ENCODE measurements around the gene C13orf42. TPM values are rescaled to one million over a fixed set of nuclear protein-coding genes. Genes with fewer than 3 reads are reported as not detected.

C13orf42 gene
- total RNA-seq, 1 donor from 2014 or later = not detected

- no peaks in the 10 kb centered on the region for H3K9me3 ChIP-seq
- no peaks in the 10 kb centered on the region for H3K4me1 ChIP-seq
- no peaks in the 10 kb centered on the region for H3K36me3 ChIP-seq
- no peak for DNase-seq (ENCODE audit: low spot score in 2 of 2)
- no peak for TF ChIP-seq CTCF (IDR thresholded peaks at IDR 0.05)
- no peaks in the 10 kb centered on the region for H3K27me3 ChIP-seq
- no peak overlapping the region for H3K27ac ChIP-seq
- H3K4me3 ChIP-seq = no peak overlapping the region
- intact Hi-C loops (cut with DNase I) = no loop called here
Measured at GRCh38 chr13:51041126-51041525, 69.9 kb downstream of the C13orf42 start.

- no peaks in the 10 kb centered on the region for H3K4me1 ChIP-seq
- intact Hi-C loops (cut with DNase I) = no loop called here
- no peaks in the 10 kb centered on the region for H3K9me3 ChIP-seq
- no peak overlapping the region for H3K4me3 ChIP-seq
- H3K27ac ChIP-seq = no peak overlapping the region
- H3K36me3 ChIP-seq = no peaks in the 10 kb centered on the region
- no peaks in the 10 kb centered on the region for H3K27me3 ChIP-seq
- DNase-seq (ENCODE audit: low spot score in 2 of 2) = no peak
- no peak for TF ChIP-seq CTCF (IDR thresholded peaks at IDR 0.05)
Measured at GRCh38 chr13:51040431-51040830, 70.6 kb downstream of the C13orf42 start.

GRCh38 chr13:51036418-51036817 lies 74.7 kb downstream of the C13orf42 start:
- Histone ChIP-seq H3K27me3 (no peaks in the 10 kb centered on the region), H3K4me1 (no peaks in the 10 kb centered on the region), H3K9me3 (no peaks in the 10 kb centered on the region), H3K27ac (no peak overlapping the region), H3K4me3 (no peak overlapping the region), H3K36me3 (no peaks in the 10 kb centered on the region)
- intact Hi-C loops (cut with DNase I) = no loop called here
- TF ChIP-seq CTCF (IDR thresholded peaks at IDR 0.05) = no peak
- DNase-seq (ENCODE audit: low spot score in 2 of 2) = no peak

- no peak for TF ChIP-seq CTCF (IDR thresholded peaks at IDR 0.05)
- no peak overlapping the region for H3K4me3 ChIP-seq
- H3K36me3 ChIP-seq = no peaks in the 10 kb centered on the region
- H3K27me3 ChIP-seq = no peaks in the 10 kb centered on the region
- intact Hi-C loops (cut with DNase I) = no loop called here
- no peaks in the 10 kb centered on the region for H3K9me3 ChIP-seq
- no peak overlapping the region for H3K27ac ChIP-seq
- no peak for DNase-seq (ENCODE audit: low spot score in 2 of 2)
- no peaks in the 10 kb centered on the region for H3K4me1 ChIP-seq
Measured at GRCh38 chr13:51035978-51036377, 75.1 kb downstream of the C13orf42 start.

- intact Hi-C loops (cut with DNase I) = no loop called here
- Histone ChIP-seq H3K36me3 (no peaks in the 10 kb centered on the region), H3K4me3 (no peak overlapping the region), H3K27me3 (no peaks in the 10 kb centered on the region), H3K9me3 (no peaks in the 10 kb centered on the region), H3K27ac (no peak overlapping the region), H3K4me1 (no peaks in the 10 kb centered on the region)
- TF ChIP-seq CTCF (IDR thresholded peaks at IDR 0.05) = no peak
- no peak for DNase-seq (ENCODE audit: low spot score in 2 of 2)
Measured at GRCh38 chr13:51035469-51035868, 75.6 kb downstream of the C13orf42 start.

GRCh38 chr13:51034906-51035305 lies 76.2 kb downstream of the C13orf42 start:
- intact Hi-C loops (cut with DNase I) = no loop called here
- Histone ChIP-seq H3K27ac (no peak overlapping the region), H3K9me3 (no peaks in the 10 kb centered on the region)

More at GRCh38 chr13:51034906-51035305, 76.2 kb downstream of the C13orf42 start:
- Histone ChIP-seq H3K4me1 (no peaks in the 10 kb centered on the region), H3K36me3 (no peaks in the 10 kb centered on the region), H3K4me3 (no peak overlapping the region), H3K27me3 (no peaks in the 10 kb centered on the region)
- no peak for DNase-seq (ENCODE audit: low spot score in 2 of 2)
- no peak for TF ChIP-seq CTCF (IDR thresholded peaks at IDR 0.05)

All from ascending aorta (tissue), 2 donors.